B cell (primary cell): ENCODE results near the gene KRT5. TPM values are rescaled to one million over a fixed set of nuclear protein-coding genes. Genes with fewer than 3 reads are reported as not detected.

Source experiments
- ATAC-seq: fragments of 200-7000 bp; cut with Tn5 transposase; one replicate; pipeline ENCODE4 v1.10.0; 2021; ENCODE audit warnings: low read depth, mild to moderate bottlenecking, moderate number of reproducible peaks, moderate library complexity
- CTCF ChIA-PET: fragments of 350-600 bp; sonication (Branson Sonifier 250); formaldehyde crosslinking; loops from one replicate; lab custom pipeline; 2021; ENCODE audit warnings: antibody characterized with exemption, inconsistent platforms; lab: Charles Lee
- POLR2A ChIA-PET: fragments of 350-600 bp; sonication (Branson Sonifier 250); formaldehyde crosslinking; loops from one replicate; lab custom pipeline; 2021; ENCODE audit warnings: antibody characterized with exemption; lab: Charles Lee
- DNase-seq: peaks from one replicate; pipeline ENCODE4 v3.0.0; 2013
- H2AFZ ChIP-seq: 2 replicates; pipeline ENCODE4 v1.6.1; 2012; ENCODE audit warnings: mild to moderate bottlenecking, low read depth, low read length; ENCODE audit not compliant: insufficient read depth, poor library complexity, severe bottlenecking
- H3K27ac ChIP-seq, 2 donors: 1 replicate in 1 of 2; 2 replicates in 1 of 2; pipeline ENCODE4 v1.5.1; 2012 to 2013; ENCODE audit warnings: low read length in 2 of 2, mild to moderate bottlenecking in 2 of 2, moderate library complexity in 1 of 2
- H3K27me3 ChIP-seq, 4 experiments: fragments of 200-600 bp in 1 of 4; sonication (generic) in 1 of 4; replicated peaks in 1 of 4; 1 replicate in 2 of 4; 2 replicates in 2 of 4; pipeline versions ENCODE4 v1.6.1 to v1.7.0; 2013 to 2016; ENCODE audit warnings: low read length in 3 of 4, mild to moderate bottlenecking in 2 of 4, mixed read lengths in 1 of 4, moderate library complexity in 1 of 4; ENCODE audit not compliant: insufficient read depth in 4 of 4, control insufficient read depth in 3 of 4; ENCODE audit errors: control extremely low read depth in 1 of 4
- H3K36me3 ChIP-seq, 2 experiments: replicated peaks in 1 of 2; 1 replicate in 1 of 2; 2 replicates in 1 of 2; pipeline versions ENCODE4 v1.6.1 to v1.7.1; 2013; ENCODE audit warnings: low read length in 1 of 2; ENCODE audit not compliant: insufficient read depth in 2 of 2, control insufficient read depth in 1 of 2; ENCODE audit errors: control extremely low read depth in 1 of 2, extremely low read depth in 1 of 2
- H3K4me1 ChIP-seq, 2 donors: fragments of 200-600 bp in 1 of 2; sonication (generic) in 1 of 2; 1 replicate in 1 of 2; 2 replicates in 1 of 2; pipeline versions ENCODE4 v1.5.1 to v1.6.1; 2013 to 2017; ENCODE audit warnings: low read length in 2 of 2; ENCODE audit not compliant: control insufficient read depth in 2 of 2, insufficient read depth in 2 of 2
- H3K4me2 ChIP-seq: replicated peaks from 2 replicates; pipeline ENCODE3; 2012; ENCODE audit warnings: mild to moderate bottlenecking, low read depth, low read length; ENCODE audit not compliant: poor library complexity, severe bottlenecking
- H3K4me3 ChIP-seq, 5 experiments: fragments of 200-600 bp in 1 of 5; sonication (generic) in 1 of 5; 1 replicate in 3 of 5; 2 replicates in 2 of 5; pipeline versions ENCODE4 v1.5.1 to v1.7.0; 2011 to 2016; ENCODE audit warnings: low read length in 4 of 5, mild to moderate bottlenecking in 4 of 5, low read depth in 2 of 5, control low read depth in 1 of 5, moderate library complexity in 1 of 5; ENCODE audit not compliant: insufficient read depth in 1 of 5; ENCODE audit errors: control extremely low read depth in 1 of 5, extremely low read depth in 1 of 5
- H3K79me2 ChIP-seq: fragments of 200-600 bp; sonication (generic); one replicate; pipeline ENCODE4 v1.6.0; 2016; ENCODE audit warnings: low read length; ENCODE audit not compliant: control insufficient read depth, insufficient read depth
- H3K9ac ChIP-seq: fragments of 200-600 bp; sonication (generic); 2 replicates; pipeline ENCODE4 v1.6.1; 2017; ENCODE audit warnings: mild to moderate bottlenecking, low read length, moderate library complexity
- H3K9me3 ChIP-seq, 3 donors: one replicate each; pipeline versions ENCODE4 v1.6.1 to v1.7.1; 2013; ENCODE audit warnings: low read length in 2 of 3; ENCODE audit not compliant: control insufficient read depth in 2 of 3, insufficient read depth in 1 of 3; ENCODE audit errors: control extremely low read depth in 1 of 3
- H4K20me1 ChIP-seq: 2 replicates; pipeline ENCODE4 v1.6.0; 2012; ENCODE audit warnings: mild to moderate bottlenecking, low read length; ENCODE audit not compliant: insufficient read depth, control insufficient read depth, poor library complexity, severe bottlenecking
- H3K27ac Mint-ChIP-seq: one replicate; pipeline ENCODE4 v1.8.0; 2021; ENCODE audit warnings: mixed read lengths
- H3K27me3 Mint-ChIP-seq: one replicate; pipeline ENCODE4 v1.8.0; 2021; ENCODE audit warnings: mixed read lengths
- H3K4me1 Mint-ChIP-seq: one replicate; pipeline ENCODE4 v1.8.0; 2021; ENCODE audit warnings: mixed read lengths
- H3K4me3 Mint-ChIP-seq: one replicate; pipeline ENCODE4 v1.8.0; 2021; ENCODE audit warnings: mixed read lengths
- H3K9me3 Mint-ChIP-seq: one replicate; pipeline ENCODE4 v1.8.0; 2022; ENCODE audit warnings: mixed read lengths; ENCODE audit not compliant: insufficient read depth
- EZH2 ChIP-seq: IDR thresholded peaks from 2 replicates; pipeline ENCODE4 v1.6.1; 2012; ENCODE audit warnings: borderline replicate concordance, low read depth, mild to moderate bottlenecking, moderate library complexity, low read length; ENCODE audit not compliant: insufficient read depth, poor library complexity, severe bottlenecking
- WGBS: methylation state at CpG from one replicate; pipeline ENCODE4 v1.1.5; 2013; ENCODE audit warnings: missing lambda C conversion rate; ENCODE audit not compliant: insufficient coverage; 5-methylcytosine and 5-hydroxymethylcytosine counted together
- intact Hi-C: fragments of 100-400 bp; cut with micrococcal nuclease; formaldehyde crosslinking; loops from one replicate; pipeline ENCODE4 v1.10.0; 2022
- polyA plus RNA-seq: library from polyadenylated mRNA; depleted of rRNA; stranded (reverse); fragments of >200 nt; gene quantifications from 2 replicates; pipeline ENCODE4 v1.2.3, GENCODE V29; 2012
- total RNA-seq, 2 donors: library from RNA; stranded (reverse); fragments of 120-200 nt in 1 of 2; gene quantifications; 1 replicate in 1 of 2; 2 replicates in 1 of 2; pipeline versions ENCODE4 v1.2.3 to v1.2.4, GENCODE V29; 2013 to 2022
- TF ChIP-seq, protein P1 (sequence below): fragments of 200-600 bp; IDR thresholded peaks from one replicate; pipeline ENCODE4 v1.8.0; 2022; ENCODE audit warnings: antibody characterized with exemption, mild to moderate bottlenecking

Gene KRT5
- total and polyA plus RNA-seq, 2 donors (not counting 1 experiment from before 2014, with no cell fraction given) = not detected

DNA sequence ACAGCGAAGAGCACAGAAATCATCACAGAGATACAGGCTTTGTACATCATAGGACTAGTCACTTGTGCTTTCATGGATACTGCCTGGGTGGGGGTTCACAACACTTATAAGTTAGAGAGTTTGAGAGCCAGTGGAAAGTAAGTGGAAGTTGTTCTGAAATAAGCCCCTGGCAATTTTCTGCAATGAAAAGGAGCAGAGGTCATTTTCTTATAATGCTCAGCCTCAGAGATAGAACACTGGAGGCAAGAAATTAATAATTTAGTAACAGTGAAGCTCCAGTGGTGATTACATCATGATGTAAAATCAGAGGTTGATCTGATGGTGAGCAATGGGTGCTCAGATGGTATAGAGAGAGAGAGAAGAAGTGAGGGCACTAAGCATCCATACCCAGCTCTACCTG is 33.0 kb downstream of the KRT5 start:
- Mint-ChIP-seq H3K9me3 (peaks cover 6% of the 10 kb centered on the region), H3K4me3 (no peak overlapping the region), H3K27ac (no peak overlapping the region), H3K4me1 (no peaks in the 10 kb centered on the region), H3K27me3 (peaks cover 42% of the 10 kb centered on the region)
- Histone ChIP-seq H2AFZ (no peak overlapping the region), H3K9ac (no peak overlapping the region), H3K79me2 (no peaks in the 10 kb centered on the region), H3K27ac (no peak overlapping the region), H3K4me1 (no peaks in the 10 kb centered on the region), H3K9me3 (peaks cover 1 to 3% (median 3%) of the 10 kb centered on the region in 3 donors), H3K4me2 (no peak overlapping the region), H3K27me3 (peaks cover 0 to 5% (median 0%) of the 10 kb centered on the region in 4 experiments), H4K20me1 (no peaks in the 10 kb centered on the region), H3K4me3 (no peak overlapping the region), H3K36me3 (no peaks in the 10 kb centered on the region)
- ATAC-seq (no peak), DNase-seq (no peak)
- CTCF ChIA-PET = no interaction called here
- intact Hi-C loops = no loop called here
- no CpG with 5 or more reads among the region's 1 CpG for WGBS
- TF ChIP-seq EZH2 = no peak
- TF ChIP-seq, protein P1, sequence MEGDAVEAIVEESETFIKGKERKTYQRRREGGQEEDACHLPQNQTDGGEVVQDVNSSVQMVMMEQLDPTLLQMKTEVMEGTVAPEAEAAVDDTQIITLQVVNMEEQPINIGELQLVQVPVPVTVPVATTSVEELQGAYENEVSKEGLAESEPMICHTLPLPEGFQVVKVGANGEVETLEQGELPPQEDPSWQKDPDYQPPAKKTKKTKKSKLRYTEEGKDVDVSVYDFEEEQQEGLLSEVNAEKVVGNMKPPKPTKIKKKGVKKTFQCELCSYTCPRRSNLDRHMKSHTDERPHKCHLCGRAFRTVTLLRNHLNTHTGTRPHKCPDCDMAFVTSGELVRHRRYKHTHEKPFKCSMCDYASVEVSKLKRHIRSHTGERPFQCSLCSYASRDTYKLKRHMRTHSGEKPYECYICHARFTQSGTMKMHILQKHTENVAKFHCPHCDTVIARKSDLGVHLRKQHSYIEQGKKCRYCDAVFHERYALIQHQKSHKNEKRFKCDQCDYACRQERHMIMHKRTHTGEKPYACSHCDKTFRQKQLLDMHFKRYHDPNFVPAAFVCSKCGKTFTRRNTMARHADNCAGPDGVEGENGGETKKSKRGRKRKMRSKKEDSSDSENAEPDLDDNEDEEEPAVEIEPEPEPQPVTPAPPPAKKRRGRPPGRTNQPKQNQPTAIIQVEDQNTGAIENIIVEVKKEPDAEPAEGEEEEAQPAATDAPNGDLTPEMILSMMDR = no peak
- POLR2A ChIA-PET = no interaction called here

DNA sequence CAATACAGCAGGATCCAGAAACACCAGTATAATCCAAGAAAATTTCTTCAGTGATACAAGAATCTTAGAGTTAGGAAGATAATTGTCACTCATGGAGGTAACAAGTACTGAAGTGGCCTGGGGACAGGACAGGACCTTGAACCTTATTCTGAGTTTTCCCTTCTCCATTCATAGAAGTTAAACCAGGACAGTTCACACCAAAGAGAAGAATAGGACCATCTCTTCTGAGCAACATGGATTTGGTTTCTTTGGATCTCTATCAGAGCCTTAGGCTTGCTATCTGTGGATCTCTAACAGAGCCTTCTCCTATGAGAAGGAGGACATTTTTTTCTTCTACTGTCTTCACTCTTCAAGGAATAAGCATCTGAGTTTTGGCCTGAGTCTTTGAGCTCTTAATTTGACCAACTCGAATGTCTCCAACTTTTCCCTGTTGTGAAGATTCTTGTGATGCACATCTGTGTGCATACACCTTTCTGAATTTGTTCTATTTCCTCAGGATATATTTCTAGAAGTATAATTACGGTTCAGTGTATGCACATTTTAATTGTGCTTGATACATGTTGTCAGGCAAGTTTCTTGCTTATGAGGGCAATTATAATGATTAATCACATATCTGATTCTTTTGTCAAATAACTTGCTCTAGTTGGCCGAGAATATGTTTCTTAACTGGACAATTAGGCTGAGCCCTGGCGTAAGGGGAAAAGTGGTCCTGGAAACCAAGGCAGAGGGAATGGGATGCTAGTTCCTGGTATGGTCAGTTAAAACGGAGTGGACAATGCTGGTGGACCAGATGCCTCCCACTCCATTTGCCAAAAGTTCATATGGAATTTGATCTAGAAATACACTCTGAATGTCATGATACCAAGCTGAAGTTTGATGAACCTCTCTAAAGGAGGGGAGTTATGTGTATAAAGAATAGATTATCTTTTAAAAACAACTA is 33.8 kb downstream of the KRT5 start:
- Histone ChIP-seq H4K20me1 (no peaks in the 10 kb centered on the region), H3K9me3 (peaks cover 1 to 3% (median 3%) of the 10 kb centered on the region in 3 donors), H3K27ac (no peak overlapping the region), H2AFZ (no peak overlapping the region), H3K9ac (no peak overlapping the region), H3K79me2 (no peaks in the 10 kb centered on the region), H3K4me1 (no peaks in the 10 kb centered on the region), H3K27me3 (peaks cover 0 to 5% (median 0%) of the 10 kb centered on the region in 4 experiments), H3K36me3 (no peaks in the 10 kb centered on the region), H3K4me3 (no peak overlapping the region), H3K4me2 (no peak overlapping the region)
- H3K4me3 Mint-ChIP-seq = no peak overlapping the region
- ATAC-seq (no peak), DNase-seq (no peak)
- no peak overlapping the region for H3K27ac Mint-ChIP-seq
- POLR2A ChIA-PET = no interaction called here
- TF ChIP-seq EZH2 = no peak
- TF ChIP-seq, protein P1 = no peak
- H3K9me3 Mint-ChIP-seq = peaks cover 6% of the 10 kb centered on the region
- intact Hi-C loops = no loop called here
- 89% methylated on average over 3 of the region's 5 CpGs for WGBS
- H3K27me3 Mint-ChIP-seq = peaks cover 37% of the 10 kb centered on the region
- H3K4me1 Mint-ChIP-seq = no peaks in the 10 kb centered on the region
- CTCF ChIA-PET = no interaction called here
